Tibial nerve (tissue), 4 donors: ENCODE measurements around the gene SLC35G2. TPM values are rescaled to one million over a fixed set of nuclear protein-coding genes. Genes with fewer than 3 reads are reported as not detected.

ENCODE experiments used
- DNase-seq, 2 donors: peaks; one replicate each; pipeline ENCODE4 v3.0.0-alpha.2; 2019; ENCODE audit warnings: low spot score in 2 of 2
- H3K27ac ChIP-seq, 4 donors: fragments of 200-600 bp; sonication (generic) in 3 of 4; one replicate each; pipeline ENCODE4 v1.5.1; 2017 to 2019; ENCODE audit warnings: mild to moderate bottlenecking in 1 of 4
- H3K27me3 ChIP-seq, 2 donors: fragments of 200-600 bp; sonication (generic) in 1 of 2; one replicate each; pipeline versions ENCODE4 v1.5.1 to v1.6.0; 2017 to 2019
- H3K36me3 ChIP-seq, 3 donors: fragments of 200-600 bp; sonication (generic); one replicate each; pipeline ENCODE4 v1.5.1; 2018 to 2019
- H3K4me1 ChIP-seq, 4 donors: fragments of 200-600 bp; sonication (generic) in 3 of 4; one replicate each; pipeline ENCODE4 v1.5.1; 2017 to 2019
- H3K4me3 ChIP-seq, 4 donors: fragments of 200-600 bp; sonication (generic) in 3 of 4; one replicate each; pipeline ENCODE4 v1.5.1; 2017 to 2019; ENCODE audit warnings: mild to moderate bottlenecking in 1 of 4, moderate library complexity in 1 of 4
- H3K9me3 ChIP-seq, 4 donors: fragments of 200-600 bp; sonication (generic) in 3 of 4; one replicate each; pipeline ENCODE4 v1.5.1; 2017 to 2019
- EP300 ChIP-seq, 2 donors: sonication (generic); formaldehyde crosslinking; IDR thresholded peaks; one replicate each; pipeline ENCODE4 v1.6.1; 2017; ENCODE audit warnings: antibody characterized with exemption in 2 of 2, mild to moderate bottlenecking in 1 of 2
- POLR2A ChIP-seq, 2 donors: fragments of 450-650 bp; IDR thresholded peaks; one replicate each; pipeline ENCODE4 v1.6.1; 2017; ENCODE audit warnings: antibody characterized with exemption in 2 of 2, mild to moderate bottlenecking in 2 of 2, moderate library complexity in 2 of 2
- WGBS, 2 donors: methylation state at CpG; one replicate each; pipeline ENCODE4 v1.1.5; 2018; 5-methylcytosine and 5-hydroxymethylcytosine counted together
- total RNA-seq, 4 donors: library from RNA; depleted of rRNA; stranded (reverse); fragments of >200 nt; gene quantifications; one replicate each; pipeline ENCODE4 v1.1.0, GENCODE V29; 2016
- TF ChIP-seq, protein P1 (sequence below), 5 experiments: fragments of 200-600 bp in 3 of 5; fragments of 450-650 bp in 2 of 5; sonication (generic) in 3 of 5; IDR thresholded peaks; one replicate each; pipeline ENCODE4 v1.5.1; 2016 to 2019; ENCODE audit warnings: antibody characterized with exemption in 5 of 5, mild to moderate bottlenecking in 3 of 5, moderate library complexity in 2 of 5

SLC35G2 gene
- total RNA-seq, 4 donors from 2014 or later: 4.2 to 12.2 (median 6.6) TPM

DNA sequence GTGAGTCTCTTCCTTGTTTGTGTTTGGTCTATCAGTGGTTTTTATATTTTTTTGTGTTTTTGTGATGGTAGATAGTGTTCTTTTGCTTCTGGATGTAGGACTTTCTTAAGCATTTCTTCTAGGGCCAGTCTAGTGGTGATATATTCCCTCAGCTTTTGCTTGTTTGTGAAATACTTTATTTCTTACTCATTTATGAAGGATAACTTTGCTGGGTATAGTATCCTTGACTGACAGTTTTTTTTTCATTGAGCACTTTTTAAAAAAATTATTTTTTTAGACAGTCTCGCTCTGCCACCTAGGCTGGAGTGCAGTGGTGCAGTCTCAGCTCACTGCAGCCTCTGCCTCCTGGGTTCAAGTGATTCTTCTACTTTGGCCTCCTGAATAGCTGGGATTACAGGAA is 85.0 kb downstream of the SLC35G2 start:
- Histone ChIP-seq H3K36me3 (peaks cover 0 to 22% (median 0%) of the 10 kb centered on the region in 3 donors), H3K4me3 (no peak overlapping the region), H3K27me3 (no peaks in the 10 kb centered on the region), H3K9me3 (peaks cover 0 to 41% (median 12%) of the 10 kb centered on the region in 4 donors), H3K27ac (no peak overlapping the region), H3K4me1 (peaks cover 0 to 19% (median under 1%) of the 10 kb centered on the region in 4 donors)
- no peak for DNase-seq
- 0 to 3% methylated on average over 1 of the region's 1 CpG for WGBS, 2 donors
- TF ChIP-seq, protein P1, sequence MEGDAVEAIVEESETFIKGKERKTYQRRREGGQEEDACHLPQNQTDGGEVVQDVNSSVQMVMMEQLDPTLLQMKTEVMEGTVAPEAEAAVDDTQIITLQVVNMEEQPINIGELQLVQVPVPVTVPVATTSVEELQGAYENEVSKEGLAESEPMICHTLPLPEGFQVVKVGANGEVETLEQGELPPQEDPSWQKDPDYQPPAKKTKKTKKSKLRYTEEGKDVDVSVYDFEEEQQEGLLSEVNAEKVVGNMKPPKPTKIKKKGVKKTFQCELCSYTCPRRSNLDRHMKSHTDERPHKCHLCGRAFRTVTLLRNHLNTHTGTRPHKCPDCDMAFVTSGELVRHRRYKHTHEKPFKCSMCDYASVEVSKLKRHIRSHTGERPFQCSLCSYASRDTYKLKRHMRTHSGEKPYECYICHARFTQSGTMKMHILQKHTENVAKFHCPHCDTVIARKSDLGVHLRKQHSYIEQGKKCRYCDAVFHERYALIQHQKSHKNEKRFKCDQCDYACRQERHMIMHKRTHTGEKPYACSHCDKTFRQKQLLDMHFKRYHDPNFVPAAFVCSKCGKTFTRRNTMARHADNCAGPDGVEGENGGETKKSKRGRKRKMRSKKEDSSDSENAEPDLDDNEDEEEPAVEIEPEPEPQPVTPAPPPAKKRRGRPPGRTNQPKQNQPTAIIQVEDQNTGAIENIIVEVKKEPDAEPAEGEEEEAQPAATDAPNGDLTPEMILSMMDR (IDR thresholded peaks at IDR 0.05): no peak
- TF ChIP-seq EP300 (IDR thresholded peaks at IDR 0.05) (no peak), POLR2A (IDR thresholded peaks at IDR 0.05) (no peak)

GRCh38 chr3:136904746-136905145 is 85.8 kb downstream of the SLC35G2 start:
- 75% methylated on average over 4 of the region's 4 CpGs for WGBS, 2 donors
- Histone ChIP-seq H3K4me3 (no peak overlapping the region), H3K9me3 (peaks cover 0 to 39% (median 12%) of the 10 kb centered on the region in 4 donors), H3K36me3 (peaks cover 0 to 20% (median 0%) of the 10 kb centered on the region in 3 donors), H3K4me1 (peaks cover 0 to 15% (median 0%) of the 10 kb centered on the region in 4 donors), H3K27me3 (no peaks in the 10 kb centered on the region), H3K27ac (no peak overlapping the region)
- TF ChIP-seq POLR2A (IDR thresholded peaks at IDR 0.05) (no peak), EP300 (IDR thresholded peaks at IDR 0.05) (no peak)
- TF ChIP-seq, protein P1 (IDR thresholded peaks at IDR 0.05): no peak
- DNase-seq: no peak

Other genes starting within 250 kb of the SLC35G2 start
- 10 to 100 TPM; 48.6 to 71.2 (median 58.2) TPM for gene STAG1, start 66.7 kb upstream of the SLC35G2 start, total RNA-seq
- 100 to 1,000 TPM in 1 of 4 donors, 10 to 100 TPM in 3; 34.8 to 100 (median 42.2) TPM for gene NCK1, start 43.1 kb downstream of the SLC35G2 start, total RNA-seq
- 10 to 100 TPM; 16.8 to 50.9 (median 45.3) TPM for gene IL20RB, start 138.9 kb downstream of the SLC35G2 start, total RNA-seq